HG03520 (cell line): ENCODE measurements around the gene AIP.

Experiments
- ATAC-seq: cut with Tn5 transposase; IDR thresholded peaks from one replicate; pipeline ENCODE4 v1.9.1; 2021; ENCODE audit warnings: mild to moderate bottlenecking, moderate library complexity; ENCODE audit not compliant: unreplicated experiment

The AIP gene

GRCh38 chr11:67482827-67483798, at the start of gene AIP:
AIP (plus strand) TSS chr11:67483026; CDS start chr11:67483159, 133 bp downstream.
- peak; percentile 52 for ATAC-seq

GRCh38 chr11:67433536-67434394, 49.1 kb upstream of the AIP start:
- no peak for ATAC-seq

- ATAC-seq, result no peak
Observed at GRCh38 chr11:67434395-67434881, 48.4 kb upstream of the AIP start.

- no peak for ATAC-seq
Observed at GRCh38 chr11:67435031-67435726, 47.6 kb upstream of the AIP start.

GRCh38 chr11:67435727-67436458, 46.9 kb upstream of the AIP start:
- no peak for ATAC-seq

- ATAC-seq, result no peak
Observed at GRCh38 chr11:67436459-67437081, 46.3 kb upstream of the AIP start.

- no peak for ATAC-seq
Observed at GRCh38 chr11:67437082-67437808, 45.6 kb upstream of the AIP start, which contains the start of gene PTPRCAP. PTPRCAP (minus strand) TSS chr11:67437682; CDS start chr11:67437619, 63 bp downstream.

GRCh38 chr11:67437809-67438157, 45.0 kb upstream of the AIP start:
- ATAC-seq, result no peak

- ATAC-seq, result no peak
Observed at GRCh38 chr11:67438158-67438902, 44.5 kb upstream of the AIP start.

GRCh38 chr11:67439321-67440228, 43.3 kb upstream of the AIP start:
- no peak for ATAC-seq

- ATAC-seq, result no peak
Observed at GRCh38 chr11:67440229-67441097, 42.4 kb upstream of the AIP start.

GRCh38 chr11:67441098-67441563, 41.7 kb upstream of the AIP start:
- no peak for ATAC-seq

- ATAC-seq, result no peak
Observed at GRCh38 chr11:67441731-67442351, 41.0 kb upstream of the AIP start.

GRCh38 chr11:67442504-67443404, 40.1 kb upstream of the AIP start:
- no peak for ATAC-seq

GRCh38 chr11:67445515-67445914, 37.3 kb upstream of the AIP start:
- no peak for ATAC-seq
